Skeletal muscle cell (primary cell): ENCODE data around the gene SEMA6B.
"Not testable (repeated sequence)": the region's sequence is repeated elsewhere in the genome, so short reads cannot be mapped to it uniquely, and the experiment has no call there.

Experiments
- DNase-seq: peaks from one replicate; pipeline ENCODE4 v3.0.0-alpha.2; 2010; ENCODE audit warnings: low read depth
- H3K4me3 ChIP-seq: 2 replicates; pipeline ENCODE4 v1.5.1; 2011; ENCODE audit warnings: low read depth, mild to moderate bottlenecking, control low read depth, low read length, moderate library complexity

The SEMA6B gene, protein sequence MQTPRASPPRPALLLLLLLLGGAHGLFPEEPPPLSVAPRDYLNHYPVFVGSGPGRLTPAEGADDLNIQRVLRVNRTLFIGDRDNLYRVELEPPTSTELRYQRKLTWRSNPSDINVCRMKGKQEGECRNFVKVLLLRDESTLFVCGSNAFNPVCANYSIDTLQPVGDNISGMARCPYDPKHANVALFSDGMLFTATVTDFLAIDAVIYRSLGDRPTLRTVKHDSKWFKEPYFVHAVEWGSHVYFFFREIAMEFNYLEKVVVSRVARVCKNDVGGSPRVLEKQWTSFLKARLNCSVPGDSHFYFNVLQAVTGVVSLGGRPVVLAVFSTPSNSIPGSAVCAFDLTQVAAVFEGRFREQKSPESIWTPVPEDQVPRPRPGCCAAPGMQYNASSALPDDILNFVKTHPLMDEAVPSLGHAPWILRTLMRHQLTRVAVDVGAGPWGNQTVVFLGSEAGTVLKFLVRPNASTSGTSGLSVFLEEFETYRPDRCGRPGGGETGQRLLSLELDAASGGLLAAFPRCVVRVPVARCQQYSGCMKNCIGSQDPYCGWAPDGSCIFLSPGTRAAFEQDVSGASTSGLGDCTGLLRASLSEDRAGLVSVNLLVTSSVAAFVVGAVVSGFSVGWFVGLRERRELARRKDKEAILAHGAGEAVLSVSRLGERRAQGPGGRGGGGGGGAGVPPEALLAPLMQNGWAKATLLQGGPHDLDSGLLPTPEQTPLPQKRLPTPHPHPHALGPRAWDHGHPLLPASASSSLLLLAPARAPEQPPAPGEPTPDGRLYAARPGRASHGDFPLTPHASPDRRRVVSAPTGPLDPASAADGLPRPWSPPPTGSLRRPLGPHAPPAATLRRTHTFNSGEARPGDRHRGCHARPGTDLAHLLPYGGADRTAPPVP

GRCh38 chr19:4559569-4559968, at the start of gene SEMA6B:
Gene SEMA6B (minus strand): TSS chr19:4559684. CDS start chr19:4558457, 1,227 bp downstream.
- no peak for DNase-seq
- H3K4me3 ChIP-seq, result no peak within 1 kb of the TSS

GRCh38 chr19:4606921-4607678, 47.6 kb upstream of the SEMA6B start:
- DNase-seq, result no peak
- no peak overlapping the region for H3K4me3 ChIP-seq

DNA sequence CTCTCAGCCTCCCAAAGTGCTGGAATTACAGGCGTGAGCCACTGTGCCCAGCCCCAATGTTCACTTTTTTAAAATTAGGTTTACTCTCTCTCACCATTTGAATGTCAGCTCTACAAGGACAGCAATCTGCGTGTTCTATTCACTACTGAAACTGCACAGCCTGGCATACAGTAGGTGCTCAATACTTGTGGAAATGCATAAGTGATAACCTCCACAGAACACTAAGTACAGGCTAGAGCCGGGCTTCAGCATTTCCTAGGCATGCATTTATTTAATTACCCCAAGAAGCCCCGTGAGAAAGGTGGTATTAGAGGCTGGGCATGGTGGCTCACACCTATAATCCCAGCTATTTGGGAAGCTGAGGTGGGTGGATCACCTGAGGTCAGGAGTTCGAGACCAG, 46.7 kb upstream of the SEMA6B start:
- no peak for DNase-seq
- H3K4me3 ChIP-seq, result no peak overlapping the region

DNA sequence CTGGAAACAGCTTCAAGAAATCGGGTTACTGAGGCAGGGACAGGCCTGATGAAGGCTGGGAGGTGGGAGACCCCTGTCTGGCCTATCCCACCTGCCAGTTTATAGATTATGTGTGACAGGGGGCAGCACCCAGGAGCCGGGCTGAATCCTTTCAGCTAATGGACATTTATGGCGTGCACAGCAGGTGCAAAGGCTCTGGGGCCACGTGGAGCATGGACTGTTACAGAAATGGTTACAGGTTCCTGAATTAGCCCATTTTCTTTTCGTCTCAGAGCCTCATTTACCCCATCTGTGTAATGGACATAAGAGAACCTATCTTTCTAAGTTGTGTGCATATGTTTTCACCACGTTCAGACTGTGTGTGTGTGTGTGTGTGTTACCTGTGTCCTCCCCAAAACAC, 45.4 kb upstream of the SEMA6B start:
- no peak for DNase-seq
- H3K4me3 ChIP-seq, result no peak overlapping the region

GRCh38 chr19:4602915-4603314, 43.4 kb upstream of the SEMA6B start:
- no peak for DNase-seq
- H3K4me3 ChIP-seq, result no peak overlapping the region

DNA sequence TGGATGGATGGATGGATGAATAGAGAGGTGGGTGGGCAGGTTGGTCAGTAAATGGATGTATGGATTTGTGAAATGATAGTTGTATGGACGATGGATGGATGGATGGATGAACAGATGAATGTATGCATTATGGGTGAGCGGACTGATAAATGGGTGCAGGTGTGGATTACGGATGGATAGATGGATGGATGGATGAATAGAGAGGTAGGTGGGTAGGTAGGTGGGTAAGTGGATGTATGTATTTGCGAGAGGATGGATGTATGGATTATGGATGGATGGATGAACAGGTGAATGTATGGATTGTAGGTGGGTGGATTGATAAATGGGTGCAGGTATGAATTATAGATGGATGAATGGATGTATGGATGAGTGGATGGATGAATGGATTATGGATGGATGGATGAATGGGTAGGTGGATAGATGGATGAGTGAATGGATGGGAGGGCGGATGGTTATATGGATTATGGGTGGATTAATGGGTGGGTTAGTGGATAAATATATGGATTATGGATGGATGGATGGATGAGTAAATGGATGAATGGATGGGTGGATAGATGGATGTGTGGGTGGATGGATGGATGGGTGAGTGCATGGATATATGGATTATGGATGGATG, 42.8 kb upstream of the SEMA6B start:
- no peak for DNase-seq
- no peak overlapping the region for H3K4me3 ChIP-seq

DNA sequence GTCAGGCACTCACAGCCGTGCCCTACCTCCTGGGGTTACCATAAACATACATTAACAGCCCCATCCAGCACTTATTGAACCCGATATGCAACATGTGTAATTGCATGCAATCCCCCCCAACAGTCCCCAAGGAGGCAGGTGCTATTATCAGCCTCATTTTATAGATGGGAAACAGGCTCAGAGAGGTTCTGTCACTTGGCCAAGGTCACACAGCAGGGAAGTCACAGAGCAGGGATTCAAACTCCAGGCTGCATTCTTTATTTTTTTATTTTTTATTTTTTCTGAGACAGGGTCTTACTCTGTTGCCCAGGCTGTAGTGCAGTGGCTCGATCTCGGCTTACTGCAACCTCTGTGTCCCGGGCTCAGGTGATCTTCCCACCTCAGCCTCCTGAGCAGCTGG, 41.4 kb upstream of the SEMA6B start:
- DNase-seq, result no peak
- no peak overlapping the region for H3K4me3 ChIP-seq

GRCh38 chr19:4600082-4600481, 40.6 kb upstream of the SEMA6B start:
- no peak overlapping the region for H3K4me3 ChIP-seq
- DNase-seq, result no peak

DNA sequence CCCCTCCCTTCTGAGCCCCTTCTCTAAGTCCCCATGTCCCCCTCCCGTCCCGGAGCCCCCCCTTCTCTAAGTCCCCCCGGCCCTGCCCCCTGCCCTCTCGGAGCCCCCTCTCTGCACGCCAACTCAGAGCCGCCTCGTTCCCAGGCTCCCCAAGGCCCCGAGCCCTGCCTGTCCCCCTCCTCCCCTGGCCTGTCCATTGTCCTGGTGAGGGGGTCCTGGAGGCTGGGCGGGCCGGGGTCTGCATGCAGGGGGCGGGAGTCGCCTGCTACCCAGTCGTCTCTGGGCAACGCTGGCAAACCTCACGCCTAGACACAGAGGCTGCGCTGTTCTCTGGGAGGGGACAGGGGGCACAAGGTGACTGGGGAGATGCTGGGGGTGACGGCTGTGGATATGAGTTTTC, 39.2 kb upstream of the SEMA6B start:
- no peak overlapping the region for H3K4me3 ChIP-seq
- no peak for DNase-seq

DNA sequence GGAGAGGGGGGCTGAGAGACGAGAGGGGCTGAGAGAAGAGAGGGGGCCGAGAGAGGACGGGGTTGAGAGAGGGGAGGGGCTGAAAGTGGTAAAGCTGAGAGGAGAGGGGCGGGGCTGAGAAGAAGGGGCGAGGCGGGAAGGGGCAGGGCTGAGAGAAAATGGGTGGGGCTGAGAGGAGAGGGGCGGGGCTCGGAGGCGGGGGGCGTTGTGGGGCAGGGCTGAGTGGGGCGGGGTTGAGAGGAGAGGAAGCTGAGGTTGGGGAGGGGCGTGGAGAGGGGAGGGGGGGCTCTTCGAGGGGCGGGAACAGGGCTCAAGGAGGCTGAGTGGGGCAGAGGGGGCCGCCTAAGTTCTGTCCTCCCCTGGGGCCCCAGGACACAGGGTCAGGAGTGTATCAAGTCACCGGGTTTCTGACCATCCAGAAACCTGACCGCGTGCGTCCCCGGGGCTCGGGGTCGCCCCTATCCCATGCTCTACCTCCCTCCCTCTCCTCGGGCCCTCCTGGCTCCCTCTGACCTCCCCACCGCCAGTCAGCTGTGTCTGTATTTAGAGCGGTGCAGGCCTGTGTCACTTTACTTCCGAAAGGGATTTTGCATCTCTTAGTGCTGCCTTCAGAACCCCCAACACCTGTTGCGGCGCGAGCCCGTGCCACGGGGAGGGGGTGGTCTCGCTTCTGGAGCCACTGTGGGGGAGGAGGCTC, 38.6 kb upstream of the SEMA6B start:
- no peak for DNase-seq
- H3K4me3 ChIP-seq, result no peak overlapping the region

- peak overlapping the region; percentile 5 for H3K4me3 ChIP-seq
- DNase-seq, result no peak
These were observed 37.9 kb upstream of the SEMA6B start for GRCh38 chr19:4597278-4597974.

GRCh38 chr19:4596033-4596904, 36.8 kb upstream of the SEMA6B start:
- H3K4me3 ChIP-seq, result no peak overlapping the region
- DNase-seq, result no peak

- not testable (repeated sequence) for H3K4me3 ChIP-seq, DNase-seq
These were observed 35.7 kb upstream of the SEMA6B start for GRCh38 chr19:4595158-4595557.

- DNase-seq, result no peak
- H3K4me3 ChIP-seq, result no peak overlapping the region
These were observed 34.7 kb upstream of the SEMA6B start for GRCh38 chr19:4594201-4594600.

DNA sequence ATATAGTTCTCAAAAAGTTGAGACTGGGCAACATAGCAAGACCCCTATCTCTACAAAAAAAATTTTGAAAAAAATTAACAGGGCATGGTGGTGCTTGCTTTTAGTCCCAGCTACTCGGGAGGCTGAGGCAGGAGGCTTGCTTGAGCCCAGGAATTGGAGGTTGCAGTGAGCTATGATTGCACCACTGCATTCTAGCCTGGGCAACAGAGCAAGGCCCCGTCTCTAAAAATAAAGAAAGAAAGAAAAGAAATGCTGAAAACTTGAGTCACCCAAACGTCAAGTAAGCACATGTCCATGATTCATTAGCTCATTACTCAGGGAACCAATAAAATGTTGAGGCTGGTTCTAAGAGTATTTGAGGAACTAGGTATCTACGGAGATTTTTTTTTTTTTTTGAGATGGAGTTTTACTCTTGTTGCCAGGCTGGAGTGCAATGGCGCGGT, 33.9 kb upstream of the SEMA6B start:
- DNase-seq, result no peak
- no peak overlapping the region for H3K4me3 ChIP-seq

DNA sequence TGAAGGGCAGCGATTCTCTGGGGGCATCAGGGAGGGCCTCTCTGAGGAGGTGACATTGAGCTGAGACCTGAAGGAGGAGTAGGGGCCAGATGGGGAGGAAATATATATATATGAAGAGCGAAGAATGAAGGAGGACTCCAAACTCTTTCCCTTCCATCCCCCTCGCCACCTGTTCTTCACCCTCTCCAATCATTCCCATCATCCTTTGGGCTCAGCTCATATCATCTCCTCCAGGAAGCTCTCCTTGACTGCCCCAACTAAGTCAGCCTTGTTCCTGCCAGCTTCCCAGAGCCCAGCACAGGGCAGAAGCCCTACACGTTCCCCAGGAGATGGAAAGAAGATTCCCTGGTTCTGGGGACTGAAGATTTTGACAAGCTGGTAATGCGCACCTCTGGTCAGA, 33.0 kb upstream of the SEMA6B start:
- no peak for DNase-seq
- H3K4me3 ChIP-seq, result no peak overlapping the region

- DNase-seq, result no peak
- no peak overlapping the region for H3K4me3 ChIP-seq
These were observed 31.8 kb upstream of the SEMA6B start for GRCh38 chr19:4591320-4591719.
